ENCODE data around the gene PRR33.

DNA sequence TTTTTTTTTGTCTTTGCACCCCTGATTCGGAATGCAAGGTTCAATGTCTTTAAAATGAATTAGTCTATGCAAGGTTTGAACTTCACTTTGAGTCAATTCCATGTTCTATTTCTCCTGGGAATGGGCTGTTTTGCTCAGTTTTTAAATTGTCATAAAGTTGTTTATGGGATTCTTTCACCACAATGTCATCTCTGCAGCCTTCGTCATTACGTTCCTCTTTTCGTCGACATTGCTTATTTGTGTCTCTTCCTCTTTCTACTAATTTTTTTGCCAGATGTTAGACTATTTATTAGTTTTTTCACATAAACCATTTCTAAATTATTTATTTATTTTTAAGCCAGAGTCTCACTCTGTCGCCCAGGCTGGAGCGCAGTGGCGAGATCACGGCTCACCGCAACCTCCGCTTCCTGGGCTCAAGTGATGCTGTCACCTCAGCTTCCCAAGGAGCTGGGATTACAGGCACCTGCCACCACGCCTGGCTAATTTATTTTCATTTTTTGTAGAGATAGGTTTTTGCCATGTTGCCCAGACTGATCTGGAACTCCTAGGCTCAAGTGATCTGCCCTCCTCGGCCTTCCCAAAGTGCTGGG, 20.7 kb upstream of the PRR33 start:
- TF ChIP-seq, protein P1, sequence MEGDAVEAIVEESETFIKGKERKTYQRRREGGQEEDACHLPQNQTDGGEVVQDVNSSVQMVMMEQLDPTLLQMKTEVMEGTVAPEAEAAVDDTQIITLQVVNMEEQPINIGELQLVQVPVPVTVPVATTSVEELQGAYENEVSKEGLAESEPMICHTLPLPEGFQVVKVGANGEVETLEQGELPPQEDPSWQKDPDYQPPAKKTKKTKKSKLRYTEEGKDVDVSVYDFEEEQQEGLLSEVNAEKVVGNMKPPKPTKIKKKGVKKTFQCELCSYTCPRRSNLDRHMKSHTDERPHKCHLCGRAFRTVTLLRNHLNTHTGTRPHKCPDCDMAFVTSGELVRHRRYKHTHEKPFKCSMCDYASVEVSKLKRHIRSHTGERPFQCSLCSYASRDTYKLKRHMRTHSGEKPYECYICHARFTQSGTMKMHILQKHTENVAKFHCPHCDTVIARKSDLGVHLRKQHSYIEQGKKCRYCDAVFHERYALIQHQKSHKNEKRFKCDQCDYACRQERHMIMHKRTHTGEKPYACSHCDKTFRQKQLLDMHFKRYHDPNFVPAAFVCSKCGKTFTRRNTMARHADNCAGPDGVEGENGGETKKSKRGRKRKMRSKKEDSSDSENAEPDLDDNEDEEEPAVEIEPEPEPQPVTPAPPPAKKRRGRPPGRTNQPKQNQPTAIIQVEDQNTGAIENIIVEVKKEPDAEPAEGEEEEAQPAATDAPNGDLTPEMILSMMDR (IDR thresholded peaks at IDR 0.05; ENCODE audit: low read depth, low read length, poor library complexity, severe bottlenecking), result no peak
- TF ChIP-seq EZH2phosphoT487 (IDR thresholded peaks at IDR 0.05; ENCODE audit: borderline replicate concordance, low read length), result no peak
